B cell (primary cell): Measurements from ENCODE around the gene GGA2. TPM values are rescaled to one million over a fixed set of nuclear protein-coding genes. Genes with fewer than 3 reads are reported as not detected.

Experiments
- ATAC-seq: fragments of 200-7000 bp; cut with Tn5 transposase; one replicate; pipeline ENCODE4 v1.10.0; 2021; ENCODE audit warnings: low read depth, mild to moderate bottlenecking, moderate number of reproducible peaks, moderate library complexity
- CTCF ChIA-PET: fragments of 350-600 bp; sonication (Branson Sonifier 250); formaldehyde crosslinking; loops from one replicate; lab custom pipeline; 2021; ENCODE audit warnings: antibody characterized with exemption, inconsistent platforms; lab: Charles Lee
- POLR2A ChIA-PET: fragments of 350-600 bp; sonication (Branson Sonifier 250); formaldehyde crosslinking; loops from one replicate; lab custom pipeline; 2021; ENCODE audit warnings: antibody characterized with exemption; lab: Charles Lee
- DNase-seq: peaks from one replicate; pipeline ENCODE4 v3.0.0; 2013
- H2AFZ ChIP-seq: 2 replicates; pipeline ENCODE4 v1.6.1; 2012; ENCODE audit warnings: mild to moderate bottlenecking, low read depth, low read length; ENCODE audit not compliant: insufficient read depth, poor library complexity, severe bottlenecking
- H3K27ac ChIP-seq, 2 donors: 1 replicate in 1 of 2; 2 replicates in 1 of 2; pipeline ENCODE4 v1.5.1; 2012 to 2013; ENCODE audit warnings: low read length in 2 of 2, mild to moderate bottlenecking in 2 of 2, moderate library complexity in 1 of 2
- H3K27me3 ChIP-seq, 4 experiments: fragments of 200-600 bp in 1 of 4; sonication (generic) in 1 of 4; replicated peaks in 1 of 4; 1 replicate in 2 of 4; 2 replicates in 2 of 4; pipeline versions ENCODE4 v1.6.1 to v1.7.0; 2013 to 2016; ENCODE audit warnings: low read length in 3 of 4, mild to moderate bottlenecking in 2 of 4, mixed read lengths in 1 of 4, moderate library complexity in 1 of 4; ENCODE audit not compliant: insufficient read depth in 4 of 4, control insufficient read depth in 3 of 4; ENCODE audit errors: control extremely low read depth in 1 of 4
- H3K36me3 ChIP-seq, 2 experiments: replicated peaks in 1 of 2; 1 replicate in 1 of 2; 2 replicates in 1 of 2; pipeline versions ENCODE4 v1.6.1 to v1.7.1; 2013; ENCODE audit warnings: low read length in 1 of 2; ENCODE audit not compliant: insufficient read depth in 2 of 2, control insufficient read depth in 1 of 2; ENCODE audit errors: control extremely low read depth in 1 of 2, extremely low read depth in 1 of 2
- H3K4me1 ChIP-seq, 2 donors: fragments of 200-600 bp in 1 of 2; sonication (generic) in 1 of 2; 1 replicate in 1 of 2; 2 replicates in 1 of 2; pipeline versions ENCODE4 v1.5.1 to v1.6.1; 2013 to 2017; ENCODE audit warnings: low read length in 2 of 2; ENCODE audit not compliant: control insufficient read depth in 2 of 2, insufficient read depth in 2 of 2
- H3K4me2 ChIP-seq: replicated peaks from 2 replicates; pipeline ENCODE3; 2012; ENCODE audit warnings: mild to moderate bottlenecking, low read depth, low read length; ENCODE audit not compliant: poor library complexity, severe bottlenecking
- H3K4me3 ChIP-seq, 5 experiments: fragments of 200-600 bp in 1 of 5; sonication (generic) in 1 of 5; 1 replicate in 3 of 5; 2 replicates in 2 of 5; pipeline versions ENCODE4 v1.5.1 to v1.7.0; 2011 to 2016; ENCODE audit warnings: low read length in 4 of 5, mild to moderate bottlenecking in 4 of 5, low read depth in 2 of 5, control low read depth in 1 of 5, moderate library complexity in 1 of 5; ENCODE audit not compliant: insufficient read depth in 1 of 5; ENCODE audit errors: control extremely low read depth in 1 of 5, extremely low read depth in 1 of 5
- H3K79me2 ChIP-seq: fragments of 200-600 bp; sonication (generic); one replicate; pipeline ENCODE4 v1.6.0; 2016; ENCODE audit warnings: low read length; ENCODE audit not compliant: control insufficient read depth, insufficient read depth
- H3K9ac ChIP-seq: fragments of 200-600 bp; sonication (generic); 2 replicates; pipeline ENCODE4 v1.6.1; 2017; ENCODE audit warnings: mild to moderate bottlenecking, low read length, moderate library complexity
- H3K9me3 ChIP-seq, 3 donors: one replicate each; pipeline versions ENCODE4 v1.6.1 to v1.7.1; 2013; ENCODE audit warnings: low read length in 2 of 3; ENCODE audit not compliant: control insufficient read depth in 2 of 3, insufficient read depth in 1 of 3; ENCODE audit errors: control extremely low read depth in 1 of 3
- H4K20me1 ChIP-seq: 2 replicates; pipeline ENCODE4 v1.6.0; 2012; ENCODE audit warnings: mild to moderate bottlenecking, low read length; ENCODE audit not compliant: insufficient read depth, control insufficient read depth, poor library complexity, severe bottlenecking
- H3K27ac Mint-ChIP-seq: one replicate; pipeline ENCODE4 v1.8.0; 2021; ENCODE audit warnings: mixed read lengths
- H3K27me3 Mint-ChIP-seq: one replicate; pipeline ENCODE4 v1.8.0; 2021; ENCODE audit warnings: mixed read lengths
- H3K4me1 Mint-ChIP-seq: one replicate; pipeline ENCODE4 v1.8.0; 2021; ENCODE audit warnings: mixed read lengths
- H3K4me3 Mint-ChIP-seq: one replicate; pipeline ENCODE4 v1.8.0; 2021; ENCODE audit warnings: mixed read lengths
- H3K9me3 Mint-ChIP-seq: one replicate; pipeline ENCODE4 v1.8.0; 2022; ENCODE audit warnings: mixed read lengths; ENCODE audit not compliant: insufficient read depth
- EZH2 ChIP-seq: IDR thresholded peaks from 2 replicates; pipeline ENCODE4 v1.6.1; 2012; ENCODE audit warnings: borderline replicate concordance, low read depth, mild to moderate bottlenecking, moderate library complexity, low read length; ENCODE audit not compliant: insufficient read depth, poor library complexity, severe bottlenecking
- WGBS: methylation state at CpG from one replicate; pipeline ENCODE4 v1.1.5; 2013; ENCODE audit warnings: missing lambda C conversion rate; ENCODE audit not compliant: insufficient coverage; 5-methylcytosine and 5-hydroxymethylcytosine counted together
- intact Hi-C: fragments of 100-400 bp; cut with micrococcal nuclease; formaldehyde crosslinking; loops from one replicate; pipeline ENCODE4 v1.10.0; 2022
- polyA plus RNA-seq: library from polyadenylated mRNA; depleted of rRNA; stranded (reverse); fragments of >200 nt; gene quantifications from 2 replicates; pipeline ENCODE4 v1.2.3, GENCODE V29; 2012
- total RNA-seq, 2 donors: library from RNA; stranded (reverse); fragments of 120-200 nt in 1 of 2; gene quantifications; 1 replicate in 1 of 2; 2 replicates in 1 of 2; pipeline versions ENCODE4 v1.2.3 to v1.2.4, GENCODE V29; 2013 to 2022
- TF ChIP-seq, protein P1 (sequence below): fragments of 200-600 bp; IDR thresholded peaks from one replicate; pipeline ENCODE4 v1.8.0; 2022; ENCODE audit warnings: antibody characterized with exemption, mild to moderate bottlenecking

GGA2 gene
- total and polyA plus RNA-seq, 2 donors (not counting 1 experiment from before 2014, with no cell fraction given), result 227 to 832 TPM

DNA sequence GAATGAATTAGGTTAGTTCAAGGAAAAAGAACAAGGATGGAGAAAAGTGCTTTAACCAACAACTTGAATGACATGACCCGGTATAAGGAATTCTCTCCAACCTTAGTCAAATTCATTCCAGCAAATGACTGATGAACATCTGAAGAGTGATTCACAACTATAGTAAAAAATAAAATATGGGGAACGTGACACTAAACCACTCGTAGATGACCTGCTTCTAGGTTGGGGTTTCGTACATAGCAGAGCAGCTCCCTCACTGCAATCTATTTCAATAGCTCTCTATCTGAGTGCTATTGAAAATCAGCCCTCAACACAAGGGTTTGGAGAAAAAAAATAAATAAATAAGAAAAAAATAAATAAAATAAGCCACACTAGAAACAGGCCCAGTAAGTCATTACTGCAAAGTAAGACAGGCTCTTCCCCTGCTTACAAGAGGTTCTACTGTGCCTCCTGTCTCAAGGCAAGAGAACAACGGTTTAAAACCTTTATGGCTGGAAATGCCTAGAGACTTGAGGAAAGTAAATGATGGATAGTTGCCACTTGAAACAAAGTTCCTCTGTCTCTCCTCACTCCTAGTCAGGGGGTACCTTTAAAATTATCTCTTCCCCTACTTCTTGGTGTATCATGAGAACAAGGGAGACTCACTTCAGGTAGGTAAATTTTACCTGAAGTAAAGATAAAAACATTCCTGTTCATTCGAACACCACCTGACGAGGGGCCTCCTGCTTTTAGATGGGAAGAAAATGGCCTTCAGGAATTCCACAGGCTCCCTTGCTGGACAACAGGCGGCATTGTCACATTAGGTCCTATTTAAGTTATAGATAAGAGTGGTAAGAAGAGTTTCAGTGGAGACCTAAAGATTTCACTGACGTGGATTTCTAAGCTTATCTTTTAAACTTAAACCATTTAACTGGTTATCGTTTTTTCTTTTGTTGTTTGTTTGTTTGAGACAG, 77.8 kb downstream of the GGA2 start:
- TF ChIP-seq, protein P1, sequence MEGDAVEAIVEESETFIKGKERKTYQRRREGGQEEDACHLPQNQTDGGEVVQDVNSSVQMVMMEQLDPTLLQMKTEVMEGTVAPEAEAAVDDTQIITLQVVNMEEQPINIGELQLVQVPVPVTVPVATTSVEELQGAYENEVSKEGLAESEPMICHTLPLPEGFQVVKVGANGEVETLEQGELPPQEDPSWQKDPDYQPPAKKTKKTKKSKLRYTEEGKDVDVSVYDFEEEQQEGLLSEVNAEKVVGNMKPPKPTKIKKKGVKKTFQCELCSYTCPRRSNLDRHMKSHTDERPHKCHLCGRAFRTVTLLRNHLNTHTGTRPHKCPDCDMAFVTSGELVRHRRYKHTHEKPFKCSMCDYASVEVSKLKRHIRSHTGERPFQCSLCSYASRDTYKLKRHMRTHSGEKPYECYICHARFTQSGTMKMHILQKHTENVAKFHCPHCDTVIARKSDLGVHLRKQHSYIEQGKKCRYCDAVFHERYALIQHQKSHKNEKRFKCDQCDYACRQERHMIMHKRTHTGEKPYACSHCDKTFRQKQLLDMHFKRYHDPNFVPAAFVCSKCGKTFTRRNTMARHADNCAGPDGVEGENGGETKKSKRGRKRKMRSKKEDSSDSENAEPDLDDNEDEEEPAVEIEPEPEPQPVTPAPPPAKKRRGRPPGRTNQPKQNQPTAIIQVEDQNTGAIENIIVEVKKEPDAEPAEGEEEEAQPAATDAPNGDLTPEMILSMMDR, result no peak
- no peak for TF ChIP-seq EZH2
- H3K27ac ChIP-seq, result no peak overlapping the region
- intact Hi-C loops, result loop anchor here (10.0 kb wide), 3 partner anchors 1728 to 1878 kb away; no protein-coding TSS in a partner anchor
- H3K27me3 Mint-ChIP-seq, result no peaks in the 10 kb centered on the region
- no peaks in the 10 kb centered on the region for H3K4me1 ChIP-seq
- H3K4me3 ChIP-seq, result no peak overlapping the region
- no peaks in the 10 kb centered on the region for H4K20me1 ChIP-seq
- DNase-seq (no peak), ATAC-seq (no peak)
- POLR2A ChIA-PET, result no interaction called here
- no peak overlapping the region for H3K4me3 Mint-ChIP-seq
- no peak overlapping the region for H3K27ac Mint-ChIP-seq
- whole genome bisulfite sequencing, result 100% methylated on average over 3 of the region's 10 CpGs
- H3K36me3 ChIP-seq, result peaks cover 4 to 27% of the 10 kb centered on the region in 2 experiments
- no peak overlapping the region for H3K4me2 ChIP-seq
- no peak overlapping the region for H2AFZ ChIP-seq
- H3K4me1 Mint-ChIP-seq, result peaks cover 3% of the 10 kb centered on the region
- H3K79me2 ChIP-seq, result no peaks in the 10 kb centered on the region
- no peaks in the 10 kb centered on the region for H3K9me3 Mint-ChIP-seq
- no peaks in the 10 kb centered on the region for H3K27me3 ChIP-seq
- H3K9ac ChIP-seq, result no peak overlapping the region
- H3K9me3 ChIP-seq, result no peaks in the 10 kb centered on the region
- CTCF ChIA-PET, result interaction anchor here (0.6 to 7.7 kb wide), 8 partner anchors 10 to 1792 kb away, joined by 3 to 118 read pairs (median 18); partner anchors contain the start of genes COG7 and SCNN1G

DNA sequence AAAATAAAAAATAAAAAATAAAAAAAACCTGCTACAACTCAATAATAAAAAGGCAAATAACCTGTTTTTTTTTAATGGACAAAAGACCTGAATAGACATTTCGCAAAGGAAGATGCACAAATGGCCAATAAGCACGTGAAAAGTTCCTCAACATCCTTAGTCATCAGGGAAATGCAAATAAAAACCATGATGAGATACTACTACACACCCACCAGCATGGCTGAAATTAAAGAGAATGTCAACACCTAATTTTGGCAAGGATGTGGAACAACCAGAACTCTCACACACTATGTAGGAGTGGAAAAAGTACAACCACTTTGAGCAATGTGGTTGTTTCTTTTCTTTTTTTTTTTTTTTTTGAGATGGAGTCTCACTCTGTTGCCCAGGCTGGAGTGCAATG, 81.9 kb downstream of the GGA2 start:
- Histone ChIP-seq H3K4me3 (no peak overlapping the region), H3K4me1 (no peaks in the 10 kb centered on the region), H3K9me3 (no peaks in the 10 kb centered on the region), H3K9ac (no peak overlapping the region), H3K27me3 (no peaks in the 10 kb centered on the region), H2AFZ (no peak overlapping the region), H3K4me2 (no peak overlapping the region), H3K27ac (no peak overlapping the region), H4K20me1 (no peaks in the 10 kb centered on the region), H3K36me3 (peaks cover 2 to 17% of the 10 kb centered on the region in 2 experiments), H3K79me2 (no peaks in the 10 kb centered on the region)
- DNase-seq, result no peak
- ChIA-PET POLR2A (no interaction called here), CTCF (no interaction called here)
- no peak overlapping the region for H3K27ac Mint-ChIP-seq
- no peaks in the 10 kb centered on the region for H3K9me3 Mint-ChIP-seq
- H3K4me3 Mint-ChIP-seq, result no peak overlapping the region
- no peaks in the 10 kb centered on the region for H3K4me1 Mint-ChIP-seq
- ATAC-seq, result no peak
- intact Hi-C loops, result no loop called here
- TF ChIP-seq, protein P1, result no peak
- no peak for TF ChIP-seq EZH2
- no peaks in the 10 kb centered on the region for H3K27me3 Mint-ChIP-seq
- 83% methylated on average over 2 of the region's 2 CpGs for WGBS
